SJCRH30 (cell line): Measurements from ENCODE around the gene ADAM23. TPM values are rescaled to one million over a fixed set of nuclear protein-coding genes. Genes with fewer than 3 reads are reported as not detected.
"Not testable (repeated sequence)": the region's sequence is repeated elsewhere in the genome, so short reads cannot be mapped to it uniquely, and the experiment has no call there.

Experiments used
- DNase-seq, 2 experiments: peaks; one replicate each; pipeline ENCODE4 v3.0.0-alpha.2; 2015 to 2020
- H3K27ac ChIP-seq: fragments of 250-450 bp; sonication (Bioruptor Pico); 2 replicates; pipeline ENCODE4 v1.5.1; 2020; ENCODE audit warnings: mild to moderate bottlenecking, moderate library complexity
- H3K27me3 ChIP-seq: fragments of 250-450 bp; sonication (Bioruptor Pico); 2 replicates; pipeline ENCODE4 v1.5.1; 2020; ENCODE audit warnings: mild to moderate bottlenecking, moderate library complexity
- H3K36me3 ChIP-seq: fragments of 250-450 bp; sonication (Bioruptor Pico); 2 replicates; pipeline ENCODE4 v1.5.1; 2020; ENCODE audit warnings: mild to moderate bottlenecking, moderate library complexity
- H3K4me1 ChIP-seq: fragments of 250-450 bp; sonication (Bioruptor Pico); 2 replicates; pipeline ENCODE4 v1.5.1; 2020; ENCODE audit warnings: mild to moderate bottlenecking, moderate library complexity
- H3K4me3 ChIP-seq: fragments of 250-450 bp; sonication (Bioruptor Pico); 2 replicates; pipeline ENCODE4 v1.5.1; 2020; ENCODE audit warnings: mild to moderate bottlenecking, moderate library complexity
- H3K9me3 ChIP-seq: fragments of 250-450 bp; sonication (Bioruptor Pico); replicated peaks from 2 replicates; pipeline ENCODE4 v1.5.1; 2020; ENCODE audit warnings: mild to moderate bottlenecking, moderate library complexity
- total RNA-seq: library from RNA; depleted of rRNA; stranded (reverse); fragments of >200 nt; shearing (Covaris generic); gene quantifications from 2 replicates; pipeline ENCODE4 v1.2.3, GENCODE V29; 2014; rRNA removed

ADAM23 gene
- 23.5 and 25.0 TPM in 2 replicates for total RNA-seq

GRCh38 chr2:206442833-206443734 is at the start of gene ADAM23:
ADAM23 (plus strand) TSS chr2:206443532; CDS start chr2:206443867, 335 bp downstream.
- H3K9me3 ChIP-seq, result no peaks in the 10 kb centered on the region
- H3K36me3 ChIP-seq, result no peaks in the 10 kb centered on the region
- peak; percentile 80 to 83 for DNase-seq
- H3K27ac ChIP-seq, result peak within 1 kb of the TSS; percentile 43; the same call in 1 of the 2 replicates
- H3K4me1 ChIP-seq, result no peaks in the 10 kb centered on the region
- H3K4me3 ChIP-seq, result peak within 1 kb of the TSS; percentile 96
- no peaks in the 10 kb centered on the region for H3K27me3 ChIP-seq

- H3K27ac ChIP-seq, result no peak overlapping the region
- no peaks in the 10 kb centered on the region for H3K27me3 ChIP-seq
- no peaks in the 10 kb centered on the region for H3K9me3 ChIP-seq
- H3K4me3 ChIP-seq, result no peak overlapping the region
- no peak for DNase-seq
- H3K4me1 ChIP-seq, result no peaks in the 10 kb centered on the region
- no peaks in the 10 kb centered on the region for H3K36me3 ChIP-seq
These were observed 47.1 kb upstream of the ADAM23 start for GRCh38 chr2:206396211-206396610.

GRCh38 chr2:206402956-206403569 is 40.3 kb upstream of the ADAM23 start:
- not testable (repeated sequence) for DNase-seq, H3K27me3 ChIP-seq, H3K4me3 ChIP-seq, H3K9me3 ChIP-seq, H3K4me1 ChIP-seq, H3K27ac ChIP-seq, H3K36me3 ChIP-seq

- no peak overlapping the region for H3K4me3 ChIP-seq
- no peak for DNase-seq
- H3K36me3 ChIP-seq, result no peaks in the 10 kb centered on the region
- H3K27ac ChIP-seq, result no peak overlapping the region
- no peaks in the 10 kb centered on the region for H3K9me3 ChIP-seq
- no peaks in the 10 kb centered on the region for H3K27me3 ChIP-seq
- H3K4me1 ChIP-seq, result no peaks in the 10 kb centered on the region
These were observed 34.7 kb upstream of the ADAM23 start for GRCh38 chr2:206408323-206409320.

GRCh38 chr2:206410714-206411113 is 32.6 kb upstream of the ADAM23 start:
- no peaks in the 10 kb centered on the region for H3K9me3 ChIP-seq
- H3K4me3 ChIP-seq, result no peak overlapping the region
- no peaks in the 10 kb centered on the region for H3K27me3 ChIP-seq
- H3K4me1 ChIP-seq, result no peaks in the 10 kb centered on the region
- no peaks in the 10 kb centered on the region for H3K36me3 ChIP-seq
- no peak overlapping the region for H3K27ac ChIP-seq
- no peak for DNase-seq

GRCh38 chr2:206415618-206416243 is 27.6 kb upstream of the ADAM23 start:
- H3K4me3 ChIP-seq, result no peak overlapping the region
- DNase-seq, result no peak
- no peak overlapping the region for H3K27ac ChIP-seq
- peaks cover 6% of the 10 kb centered on the region; the same call in 1 of the 2 replicates for H3K9me3 ChIP-seq
- no peaks in the 10 kb centered on the region for H3K27me3 ChIP-seq
- no peaks in the 10 kb centered on the region for H3K4me1 ChIP-seq
- H3K36me3 ChIP-seq, result no peaks in the 10 kb centered on the region

- H3K27ac ChIP-seq, result no peak overlapping the region
- H3K27me3 ChIP-seq, result no peaks in the 10 kb centered on the region
- H3K36me3 ChIP-seq, result no peaks in the 10 kb centered on the region
- H3K9me3 ChIP-seq, result peaks cover 6% of the 10 kb centered on the region; the same call in 1 of the 2 replicates
- DNase-seq, result no peak
- H3K4me3 ChIP-seq, result no peak overlapping the region
- H3K4me1 ChIP-seq, result no peaks in the 10 kb centered on the region
These were observed 24.4 kb upstream of the ADAM23 start for GRCh38 chr2:206418968-206419367.

- Histone ChIP-seq H3K27ac (no peak overlapping the region), H3K4me1 (no peaks in the 10 kb centered on the region), H3K36me3 (no peaks in the 10 kb centered on the region), H3K9me3 (peaks cover 6% of the 10 kb centered on the region; the same call in 1 of the 2 replicates), H3K27me3 (no peaks in the 10 kb centered on the region), H3K4me3 (no peak overlapping the region)
- no peak for DNase-seq
These were observed 22.6 kb upstream of the ADAM23 start for GRCh38 chr2:206420721-206421120.

- Histone ChIP-seq H3K9me3 (peaks cover 6% of the 10 kb centered on the region; the same call in 1 of the 2 replicates), H3K4me3 (no peak overlapping the region), H3K27me3 (no peaks in the 10 kb centered on the region), H3K27ac (no peak overlapping the region), H3K4me1 (no peaks in the 10 kb centered on the region), H3K36me3 (no peaks in the 10 kb centered on the region)
- no peak for DNase-seq
These were observed 20.8 kb upstream of the ADAM23 start for GRCh38 chr2:206422493-206422892.

- no peak for DNase-seq
- no peaks in the 10 kb centered on the region for H3K27me3 ChIP-seq
- H3K4me1 ChIP-seq, result no peaks in the 10 kb centered on the region
- H3K27ac ChIP-seq, result no peak overlapping the region
- H3K36me3 ChIP-seq, result no peaks in the 10 kb centered on the region
- peaks cover 4% of the 10 kb centered on the region; the same call in 1 of the 2 replicates for H3K9me3 ChIP-seq
- no peak overlapping the region for H3K4me3 ChIP-seq
These were observed 20.2 kb upstream of the ADAM23 start for GRCh38 chr2:206423147-206423546.

- no peak for DNase-seq
- H3K36me3 ChIP-seq, result no peaks in the 10 kb centered on the region
- no peak overlapping the region for H3K4me3 ChIP-seq
- H3K27ac ChIP-seq, result no peak overlapping the region
- no peaks in the 10 kb centered on the region for H3K27me3 ChIP-seq
- H3K9me3 ChIP-seq, result no peaks in the 10 kb centered on the region
- H3K4me1 ChIP-seq, result no peaks in the 10 kb centered on the region
These were observed 19.2 kb upstream of the ADAM23 start for GRCh38 chr2:206424134-206424533.

GRCh38 chr2:206428783-206429182 is 14.5 kb upstream of the ADAM23 start:
- H3K4me1 ChIP-seq, result no peaks in the 10 kb centered on the region
- H3K27ac ChIP-seq, result no peak overlapping the region
- no peaks in the 10 kb centered on the region for H3K27me3 ChIP-seq
- H3K9me3 ChIP-seq, result no peaks in the 10 kb centered on the region
- H3K36me3 ChIP-seq, result no peaks in the 10 kb centered on the region
- no peak overlapping the region for H3K4me3 ChIP-seq
- no peak for DNase-seq

GRCh38 chr2:206430452-206430851 is 12.9 kb upstream of the ADAM23 start:
- Histone ChIP-seq H3K36me3 (no peaks in the 10 kb centered on the region), H3K4me1 (no peaks in the 10 kb centered on the region), H3K4me3 (no peak overlapping the region), H3K27me3 (no peaks in the 10 kb centered on the region), H3K27ac (no peak overlapping the region), H3K9me3 (no peaks in the 10 kb centered on the region)
- no peak for DNase-seq

- H3K9me3 ChIP-seq, result no peaks in the 10 kb centered on the region
- DNase-seq, result no peak
- no peaks in the 10 kb centered on the region for H3K4me1 ChIP-seq
- H3K27me3 ChIP-seq, result no peaks in the 10 kb centered on the region
- no peak overlapping the region for H3K4me3 ChIP-seq
- no peaks in the 10 kb centered on the region for H3K36me3 ChIP-seq
- no peak overlapping the region for H3K27ac ChIP-seq
These were observed 11.9 kb upstream of the ADAM23 start for GRCh38 chr2:206431439-206431838.
